ENCODE results near the gene FAM234B. TPM values are rescaled to one million over a fixed set of nuclear protein-coding genes. Genes with fewer than 3 reads are reported as not detected.

The FAM234B gene
- total and polyA plus RNA-seq, 8 donors, result 1.1 to 4.6 (median 3.7) TPM

DNA sequence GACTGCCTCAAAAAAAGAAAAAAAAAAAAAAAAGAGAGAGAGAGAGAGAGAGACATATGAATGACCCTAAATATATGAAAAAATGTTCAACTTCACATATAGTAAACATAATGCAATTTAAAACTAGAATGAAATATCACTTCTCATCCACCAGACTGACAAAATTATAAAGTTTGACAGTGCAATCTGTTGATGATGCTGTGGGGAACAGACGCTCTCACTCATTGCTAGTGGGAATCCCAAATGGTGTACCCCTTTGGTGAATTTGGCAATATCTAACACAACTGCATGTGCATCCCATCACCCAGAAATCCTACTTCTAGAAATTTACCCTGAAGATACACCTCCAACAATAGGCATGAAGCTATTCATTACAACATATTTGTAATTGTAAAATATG lies 61.6 kb downstream of the FAM234B start:
- FAIRE-seq, result no peak
- Histone ChIP-seq H3K4me3 (no peak overlapping the region), H3K4me1 (peaks cover 0 to 7% (median 0%) of the 10 kb centered on the region in 3 donors), H3K27ac (no peak overlapping the region), H3K27me3 (no peaks in the 10 kb centered on the region), H3K36me3 (no peaks in the 10 kb centered on the region), H3K9me3 (no peaks in the 10 kb centered on the region)
- intact Hi-C loops (cut with DNase I), result no loop called here
- WGBS, 2 donors, result 68 to 87% methylated on average over 1 of the region's 1 CpG
- no peak for ATAC-seq
- TF ChIP-seq, protein P1, sequence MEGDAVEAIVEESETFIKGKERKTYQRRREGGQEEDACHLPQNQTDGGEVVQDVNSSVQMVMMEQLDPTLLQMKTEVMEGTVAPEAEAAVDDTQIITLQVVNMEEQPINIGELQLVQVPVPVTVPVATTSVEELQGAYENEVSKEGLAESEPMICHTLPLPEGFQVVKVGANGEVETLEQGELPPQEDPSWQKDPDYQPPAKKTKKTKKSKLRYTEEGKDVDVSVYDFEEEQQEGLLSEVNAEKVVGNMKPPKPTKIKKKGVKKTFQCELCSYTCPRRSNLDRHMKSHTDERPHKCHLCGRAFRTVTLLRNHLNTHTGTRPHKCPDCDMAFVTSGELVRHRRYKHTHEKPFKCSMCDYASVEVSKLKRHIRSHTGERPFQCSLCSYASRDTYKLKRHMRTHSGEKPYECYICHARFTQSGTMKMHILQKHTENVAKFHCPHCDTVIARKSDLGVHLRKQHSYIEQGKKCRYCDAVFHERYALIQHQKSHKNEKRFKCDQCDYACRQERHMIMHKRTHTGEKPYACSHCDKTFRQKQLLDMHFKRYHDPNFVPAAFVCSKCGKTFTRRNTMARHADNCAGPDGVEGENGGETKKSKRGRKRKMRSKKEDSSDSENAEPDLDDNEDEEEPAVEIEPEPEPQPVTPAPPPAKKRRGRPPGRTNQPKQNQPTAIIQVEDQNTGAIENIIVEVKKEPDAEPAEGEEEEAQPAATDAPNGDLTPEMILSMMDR (IDR thresholded peaks at IDR 0.05), result no peak
- no peak for DNase-seq

GRCh38 chr12:13106666-13107065 lies 62.5 kb downstream of the FAM234B start:
- H3K4me1 ChIP-seq, result peaks cover 0 to 7% (median 0%) of the 10 kb centered on the region in 3 donors
- FAIRE-seq, result no peak
- WGBS, 2 donors, result 96 to 100% methylated on average over 1 of the region's 1 CpG
- no peak for ATAC-seq
- intact Hi-C loops (cut with DNase I), result no loop called here
- TF ChIP-seq, protein P1 (IDR thresholded peaks at IDR 0.05), result no peak
- H3K27me3 ChIP-seq, result no peaks in the 10 kb centered on the region
- no peak for DNase-seq
- no peaks in the 10 kb centered on the region for H3K36me3 ChIP-seq
- H3K9me3 ChIP-seq, result no peaks in the 10 kb centered on the region
- H3K27ac ChIP-seq, result no peak overlapping the region
- H3K4me3 ChIP-seq, result no peak overlapping the region

DNA sequence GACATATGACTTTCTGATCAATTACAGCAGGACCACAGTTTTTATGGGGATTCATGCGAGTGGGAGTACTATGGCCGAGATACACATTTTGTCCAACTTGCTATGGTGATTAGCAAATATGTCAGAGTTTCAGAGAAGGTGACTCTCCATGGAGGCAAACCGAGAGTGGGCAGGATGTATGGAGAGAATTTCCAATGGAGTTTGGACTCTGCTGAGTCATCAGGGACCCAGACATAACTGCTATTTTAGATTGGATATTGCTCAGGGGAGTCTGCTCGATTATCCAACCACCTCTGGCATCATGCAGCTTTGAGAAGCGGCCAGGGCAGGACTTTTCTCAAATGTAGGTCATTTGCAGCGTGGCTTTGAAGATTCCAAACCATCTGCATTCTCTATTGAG lies 68.8 kb downstream of the FAM234B start:
- intact Hi-C loops (cut with DNase I), result loop anchor here in 1 of 3 donors (10.0 kb wide), 1 partner anchor 92 kb away; no protein-coding TSS in a partner anchor
- no peak for DNase-seq
- no peak for ATAC-seq
- H3K27me3 ChIP-seq, result no peaks in the 10 kb centered on the region
- no peaks in the 10 kb centered on the region for H3K9me3 ChIP-seq
- H3K27ac ChIP-seq, result no peak overlapping the region
- H3K36me3 ChIP-seq, result no peaks in the 10 kb centered on the region
- WGBS, 2 donors, result 72% methylated on average over 6 of the region's 6 CpGs
- TF ChIP-seq, protein P1 (IDR thresholded peaks at IDR 0.05), result no peak
- H3K4me3 ChIP-seq, result no peak overlapping the region
- H3K4me1 ChIP-seq, result no peaks in the 10 kb centered on the region
- FAIRE-seq, result no peak

- H3K9me3 ChIP-seq, result no peaks in the 10 kb centered on the region
- WGBS, 2 donors, result 53 to 61% methylated on average over 15 of the region's 15 CpGs
- TF ChIP-seq, protein P1 (IDR thresholded peaks at IDR 0.05), result no peak
- DNase-seq (no peak), ATAC-seq (peak in 1 of 4 donors; percentile 39), FAIRE-seq (no peak)
- no peaks in the 10 kb centered on the region for H3K36me3 ChIP-seq
- intact Hi-C loops (cut with DNase I), result loop anchor here in 1 of 3 donors (10.0 kb wide), 1 partner anchor 90 kb away; no protein-coding TSS in a partner anchor
- H3K4me1 ChIP-seq, result no peaks in the 10 kb centered on the region
- H3K27me3 ChIP-seq, result no peaks in the 10 kb centered on the region
- no peak overlapping the region for H3K27ac ChIP-seq
- no peak overlapping the region for H3K4me3 ChIP-seq
These were observed 70.3 kb downstream of the FAM234B start for GRCh38 chr12:13114251-13115052.

DNA sequence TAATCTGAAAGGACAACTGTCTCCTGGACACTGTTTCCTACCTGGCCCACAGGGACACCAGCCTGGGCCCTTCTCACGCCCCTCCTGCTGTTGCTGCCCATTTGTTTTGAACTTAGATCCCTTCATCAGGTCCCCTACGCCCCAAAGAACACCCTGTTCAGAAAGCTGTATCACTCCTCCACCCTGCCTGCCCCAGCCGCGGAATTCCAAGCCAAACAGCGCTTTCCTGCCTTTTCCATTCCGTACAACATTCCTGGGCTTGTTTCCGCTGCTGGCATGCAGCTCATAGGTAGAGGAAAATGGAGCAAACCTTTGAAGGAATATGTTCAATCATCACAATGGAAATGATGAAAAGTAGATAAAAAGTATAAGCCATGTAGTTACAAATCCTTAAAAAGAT lies 72.1 kb downstream of the FAM234B start:
- no peaks in the 10 kb centered on the region for H3K27me3 ChIP-seq
- H3K27ac ChIP-seq, result no peak overlapping the region
- H3K9me3 ChIP-seq, result no peaks in the 10 kb centered on the region
- TF ChIP-seq, protein P1 (IDR thresholded peaks at IDR 0.05), result no peak
- H3K4me1 ChIP-seq, result no peaks in the 10 kb centered on the region
- no peaks in the 10 kb centered on the region for H3K36me3 ChIP-seq
- no peak for DNase-seq
- 80 to 82% methylated on average over 7 of the region's 7 CpGs for WGBS, 2 donors
- H3K4me3 ChIP-seq, result no peak overlapping the region
- no peak for FAIRE-seq
- ATAC-seq, result no peak
- intact Hi-C loops (cut with DNase I), result loop anchor here in 1 of 3 donors (10.0 kb wide), 1 partner anchor 89 kb away; no protein-coding TSS in a partner anchor

All from pancreas (tissue), 10 donors.